Ishikawa (cell line): Measurements from ENCODE around the gene S100A2.

Experiments
- CEBPB ChIP-seq: IDR thresholded peaks from 2 replicates; pipeline ENCODE4 v1.6.1; 2012
- CREB1 ChIP-seq: IDR thresholded peaks from 2 replicates; pipeline ENCODE4 v1.6.1; 2012; ENCODE audit warnings: low read depth
- EGR1 ChIP-seq: IDR thresholded peaks from 2 replicates; pipeline ENCODE4 v1.6.1; 2012
- EP300 ChIP-seq: IDR thresholded peaks from 2 replicates; pipeline ENCODE4 v1.6.1; 2012; ENCODE audit warnings: borderline replicate concordance
- FOXM1 ChIP-seq: IDR thresholded peaks from 2 replicates; pipeline ENCODE4 v1.6.1; 2012; ENCODE audit warnings: low read depth, borderline replicate concordance
- MAX ChIP-seq: IDR thresholded peaks from 2 replicates; pipeline ENCODE4 v1.6.1; 2012
- NFIC ChIP-seq: IDR thresholded peaks from 2 replicates; pipeline ENCODE4 v1.6.1; 2012
- RAD21 ChIP-seq: IDR thresholded peaks from 2 replicates; pipeline ENCODE4 v1.6.1; 2012; ENCODE audit warnings: low read depth
- REST ChIP-seq: IDR thresholded peaks from 2 replicates; pipeline ENCODE4 v1.6.1; 2012; ENCODE audit warnings: low read depth, mild to moderate bottlenecking
- TAF1 ChIP-seq: IDR thresholded peaks from 2 replicates; pipeline ENCODE4 v1.6.1; 2012; ENCODE audit warnings: low read depth, mild to moderate bottlenecking
- TCF12 ChIP-seq: IDR thresholded peaks from 2 replicates; pipeline ENCODE4 v1.6.1; 2012; ENCODE audit warnings: low read depth
- TEAD4 ChIP-seq: IDR thresholded peaks from 2 replicates; pipeline ENCODE4 v1.6.1; 2012
- USF1 ChIP-seq: IDR thresholded peaks from 2 replicates; pipeline ENCODE4 v1.6.1; 2012
- YY1 ChIP-seq: IDR thresholded peaks from 2 replicates; pipeline ENCODE4 v1.6.1; 2012; ENCODE audit warnings: low read depth
- ZBTB7A ChIP-seq: IDR thresholded peaks from 2 replicates; pipeline ENCODE4 v1.6.1; 2012; ENCODE audit warnings: low read depth

Gene S100A2

GRCh38 chr1:153544453-153545066 lies 21.1 kb downstream of the S100A2 start:
- TF ChIP-seq USF1 (no peak), CEBPB (no peak)

GRCh38 chr1:153543736-153544135 lies 21.9 kb downstream of the S100A2 start:
- no peak for TF ChIP-seq NFIC
- no peak for TF ChIP-seq RAD21
- no peak for TF ChIP-seq TCF12

- no peak for TF ChIP-seq USF1
- no peak for TF ChIP-seq NFIC
- no peak for TF ChIP-seq TEAD4
- TF ChIP-seq MAX = no peak
- no peak for TF ChIP-seq EGR1
- no peak for TF ChIP-seq TCF12
- TF ChIP-seq REST = no peak
- TF ChIP-seq ZBTB7A = no peak
- no peak for TF ChIP-seq RAD21
Observed at GRCh38 chr1:153542956-153543711, 22.5 kb downstream of the S100A2 start.

- TF ChIP-seq TCF12 = no peak
Observed at GRCh38 chr1:153541641-153542590, 23.7 kb downstream of the S100A2 start.

GRCh38 chr1:153540394-153541361 lies 25.0 kb downstream of the S100A2 start, which contains the start of gene S100A5:
TSS of gene S100A5 (minus strand) at chr1:153540934. CDS start at chr1:153540191, 743 bp downstream.
- TF ChIP-seq MAX (no peak), USF1 (no peak), EP300 (no peak), EGR1 (no peak), RAD21 (no peak), TCF12 (no peak), TEAD4 (no peak), CEBPB (no peak), NFIC (no peak), REST (no peak), YY1 (no peak), FOXM1 (no peak), CREB1 (no peak), ZBTB7A (no peak), TAF1 (no peak)
